Fibroblast of skin of abdomen (primary cell): ENCODE data around the gene YTHDF2.
A peak's percentile ranks its signal among the peaks of the same experiment; 100 is the strongest.

Experiments used
- DNase-seq: peaks from one replicate; pipeline ENCODE4 v3.0.0-alpha.2; 2013

Gene YTHDF2

DNA sequence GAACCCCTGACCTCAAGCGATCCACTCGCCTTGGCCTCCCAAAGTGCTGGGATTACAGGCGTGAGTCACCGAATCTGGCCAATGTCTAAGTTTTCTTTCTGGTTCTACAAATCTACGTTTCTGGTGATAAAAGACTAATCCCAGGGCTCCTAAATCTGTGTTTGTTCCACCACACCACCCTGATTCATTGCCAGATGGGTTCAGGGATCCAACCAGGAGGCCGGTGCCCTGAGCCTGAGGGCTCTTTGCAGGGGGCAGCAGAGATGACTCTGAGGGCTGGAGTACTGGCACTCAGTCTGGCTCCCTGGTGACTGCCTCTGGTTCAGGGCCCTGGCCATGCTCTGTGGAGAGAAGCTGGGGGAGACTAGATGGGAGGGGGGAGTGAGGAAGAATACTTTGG, 64.7 kb downstream of the YTHDF2 start:
- DNase-seq = no peak

DNA sequence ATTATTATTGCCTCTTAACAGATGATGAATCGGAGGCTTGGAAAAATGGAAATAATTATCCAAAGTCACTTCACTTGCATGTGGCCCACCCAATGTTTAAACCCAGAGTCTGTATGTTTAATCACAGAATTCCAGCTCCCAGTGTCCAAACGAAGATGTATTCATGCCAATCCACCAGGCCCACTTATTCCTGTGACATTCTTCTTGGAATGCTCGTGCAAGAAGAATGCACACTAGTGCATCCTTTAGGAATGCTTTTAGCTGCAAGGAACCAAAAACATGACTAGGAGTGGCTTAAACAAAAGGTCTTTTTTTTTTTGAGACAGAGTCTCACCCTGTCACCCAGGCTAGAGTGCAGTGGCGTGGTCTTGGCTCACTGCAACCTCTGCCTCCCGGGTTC, 66.3 kb downstream of the YTHDF2 start:
- DNase-seq = peak; percentile 43

DNA sequence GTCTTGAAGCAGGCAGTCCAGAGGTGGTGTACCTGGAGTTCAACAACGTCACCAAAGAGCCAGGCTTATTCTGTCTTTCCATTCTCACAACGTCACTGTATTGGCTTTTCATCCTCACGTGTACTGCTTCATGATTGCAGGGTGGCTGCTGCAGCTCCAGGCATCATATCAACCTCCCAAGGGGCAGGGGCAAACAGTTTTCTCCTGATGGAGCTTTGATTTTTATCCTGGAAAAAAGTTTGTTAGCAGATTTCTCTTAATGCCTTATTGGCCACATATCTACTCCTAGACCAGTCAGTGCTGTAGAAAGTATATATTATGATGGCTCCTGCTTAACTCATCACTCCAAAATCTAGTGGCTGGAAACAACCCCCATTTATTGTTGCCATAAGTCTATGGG, 66.9 kb downstream of the YTHDF2 start:
- DNase-seq = no peak

DNA sequence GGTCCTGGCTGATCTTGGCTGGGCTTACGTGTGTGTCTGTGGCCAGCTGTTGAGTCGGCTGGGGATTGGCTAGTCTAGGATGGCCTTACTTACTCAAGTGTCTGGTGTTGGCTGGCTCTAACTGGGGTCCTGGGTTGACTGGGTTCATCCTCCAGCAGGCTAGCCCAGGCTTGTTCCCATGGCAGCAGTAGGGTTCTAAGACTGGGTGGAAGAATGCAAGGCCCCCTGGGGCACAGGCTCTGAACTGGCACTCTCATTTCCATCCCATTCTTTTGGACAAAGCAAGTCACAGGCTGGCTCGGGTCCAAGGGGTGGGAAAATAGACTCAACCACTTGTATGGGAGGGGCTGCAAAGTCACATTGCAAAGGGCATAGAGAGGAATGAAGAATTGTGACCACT, 67.3 kb downstream of the YTHDF2 start:
- DNase-seq = no peak

DNA sequence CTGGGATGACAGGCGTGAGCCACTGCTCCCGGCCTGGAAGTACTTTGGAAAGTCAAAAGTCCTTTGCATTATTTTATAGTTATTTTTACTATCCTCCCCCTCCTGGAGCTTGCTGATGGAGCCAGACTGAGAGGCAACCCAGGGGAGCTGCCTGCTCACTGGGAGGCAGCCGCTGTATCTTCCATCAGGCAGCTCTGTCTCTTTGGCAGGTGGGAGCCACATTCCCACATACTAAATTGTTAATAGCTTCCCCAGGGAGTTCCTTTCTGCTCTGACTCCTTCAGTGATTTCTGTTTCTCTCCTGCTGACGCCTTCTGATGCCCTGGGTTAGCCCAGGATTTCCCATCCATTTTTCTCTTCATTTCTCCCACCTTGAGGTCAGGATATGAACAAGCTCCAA, 70.3 kb downstream of the YTHDF2 start:
- no peak for DNase-seq

DNA sequence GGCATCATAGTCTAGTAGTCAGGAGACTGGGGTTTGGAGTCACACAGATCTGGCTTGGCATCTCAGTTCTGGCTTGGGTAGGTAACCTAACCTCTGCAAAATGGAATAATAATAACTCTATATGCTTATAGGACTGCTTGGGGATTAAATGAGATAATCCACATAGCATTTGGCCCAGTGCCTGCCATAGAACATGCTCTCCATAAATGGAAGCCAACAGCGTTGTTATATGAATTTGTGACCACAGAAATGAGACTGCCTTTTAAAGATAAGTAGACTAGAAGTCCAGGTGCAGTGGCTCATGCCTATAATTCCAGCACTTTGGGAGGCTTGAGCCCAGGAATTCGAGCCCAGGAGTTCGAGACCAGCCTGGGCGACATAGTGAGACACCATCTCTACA, 71.2 kb downstream of the YTHDF2 start:
- DNase-seq = no peak

DNA sequence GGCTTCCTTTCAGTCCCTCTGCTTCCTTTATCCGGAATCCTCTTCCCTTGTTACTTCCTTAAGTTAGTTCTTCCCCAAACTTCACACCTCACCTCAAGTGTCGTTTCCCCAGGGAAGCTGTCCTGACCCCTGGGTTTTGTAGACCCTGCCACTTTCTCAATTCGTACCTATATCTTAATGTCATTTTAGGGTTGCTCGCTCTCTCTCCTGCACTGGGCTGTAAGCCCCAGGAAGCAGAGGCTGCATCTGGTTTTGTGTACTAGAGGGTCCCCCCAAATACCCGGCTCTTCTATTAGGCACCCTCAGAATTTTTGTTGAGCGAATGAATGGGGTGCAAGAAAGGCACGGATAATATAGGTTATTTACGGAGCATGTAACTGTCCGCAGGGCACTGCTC, 74.6 kb downstream of the YTHDF2 start:
- DNase-seq = no peak

DNA sequence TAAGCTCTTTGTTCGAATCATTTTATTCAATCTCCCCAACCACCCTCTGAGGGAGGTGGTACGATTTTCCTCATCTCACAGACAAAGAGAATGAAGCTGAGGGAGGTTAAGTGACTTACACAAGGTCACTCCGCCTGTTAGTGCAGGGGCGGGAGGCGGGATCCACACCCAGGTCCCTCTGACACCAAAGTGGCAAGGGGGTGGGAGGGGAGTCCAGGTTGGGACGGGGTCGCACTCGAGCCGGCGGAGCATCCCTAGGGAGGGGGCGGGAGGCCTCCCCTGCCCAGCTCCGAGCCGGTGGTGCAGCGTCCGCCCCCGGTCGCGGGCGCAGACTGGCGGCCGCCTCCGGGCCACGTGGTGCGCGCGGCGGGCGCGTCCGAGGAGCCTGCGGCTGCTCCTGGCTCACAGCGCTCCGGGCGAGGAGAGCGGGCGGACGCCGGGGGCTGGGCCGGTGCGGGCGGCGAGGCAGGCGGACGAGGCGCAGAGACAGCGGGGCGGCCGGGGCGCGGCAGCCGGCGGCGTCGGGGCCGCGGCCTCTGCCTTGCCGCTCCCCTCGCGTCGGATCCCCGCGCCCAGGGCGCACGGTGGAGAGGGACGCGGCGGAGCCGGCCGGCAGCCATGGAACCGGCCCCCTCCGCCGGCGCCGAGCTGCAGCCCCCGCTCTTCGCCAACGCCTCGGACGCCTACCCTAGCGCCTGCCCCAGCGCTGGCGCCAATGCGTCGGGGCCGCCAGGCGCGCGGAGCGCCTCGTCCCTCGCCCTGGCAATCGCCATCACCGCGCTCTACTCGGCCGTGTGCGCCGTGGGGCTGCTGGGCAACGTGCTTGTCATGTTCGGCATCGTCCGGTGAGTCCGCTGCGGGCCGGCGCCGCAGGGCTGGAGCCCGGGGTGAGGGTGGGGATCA, 75.3 kb downstream of the YTHDF2 start, which contains the start of gene OPRD1:
TSS of gene OPRD1 (plus strand) at position 405 of the 903 bp plus-strand sequence. CDS start at position 619, 214 bp downstream.
- no peak for DNase-seq

DNA sequence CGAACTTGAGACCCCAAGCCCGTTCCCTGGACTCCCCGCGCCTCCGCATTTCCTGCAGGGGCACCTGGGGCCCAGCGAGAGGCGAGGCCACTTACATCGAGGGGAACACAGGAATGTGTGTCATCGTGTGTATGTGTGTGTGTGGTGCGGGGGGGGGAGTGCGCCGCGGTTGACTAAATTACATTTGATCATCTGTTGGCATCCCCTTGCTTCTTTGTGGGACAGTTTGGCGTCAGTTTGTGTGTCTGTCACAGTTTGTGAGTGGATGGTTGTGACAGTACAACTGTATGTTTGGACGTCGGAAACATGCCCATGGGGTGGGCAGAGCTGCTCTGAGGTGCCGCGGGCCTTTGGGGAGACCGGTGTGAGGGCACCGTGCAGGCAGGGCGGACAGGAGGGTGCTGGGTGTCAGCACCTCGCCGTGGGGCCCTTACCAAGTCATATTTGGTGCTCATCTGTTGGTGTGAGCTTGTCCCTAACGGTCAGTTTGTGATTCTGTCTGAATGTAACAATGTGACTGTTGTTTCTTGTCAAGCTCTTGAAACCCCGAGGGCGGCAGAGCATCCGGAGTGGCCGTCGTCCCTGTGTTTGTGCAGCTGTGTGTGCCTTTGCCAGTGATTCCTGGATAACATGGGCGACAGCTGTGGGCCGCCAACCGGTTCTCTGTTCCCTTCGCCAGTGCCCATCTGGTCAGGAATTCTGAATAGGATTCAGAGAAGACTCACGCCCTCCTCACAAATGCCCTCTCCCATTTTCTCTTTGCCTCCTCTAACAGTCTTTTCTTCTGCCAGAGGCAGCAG, 76.1 kb downstream of the YTHDF2 start:
- no peak for DNase-seq

DNA sequence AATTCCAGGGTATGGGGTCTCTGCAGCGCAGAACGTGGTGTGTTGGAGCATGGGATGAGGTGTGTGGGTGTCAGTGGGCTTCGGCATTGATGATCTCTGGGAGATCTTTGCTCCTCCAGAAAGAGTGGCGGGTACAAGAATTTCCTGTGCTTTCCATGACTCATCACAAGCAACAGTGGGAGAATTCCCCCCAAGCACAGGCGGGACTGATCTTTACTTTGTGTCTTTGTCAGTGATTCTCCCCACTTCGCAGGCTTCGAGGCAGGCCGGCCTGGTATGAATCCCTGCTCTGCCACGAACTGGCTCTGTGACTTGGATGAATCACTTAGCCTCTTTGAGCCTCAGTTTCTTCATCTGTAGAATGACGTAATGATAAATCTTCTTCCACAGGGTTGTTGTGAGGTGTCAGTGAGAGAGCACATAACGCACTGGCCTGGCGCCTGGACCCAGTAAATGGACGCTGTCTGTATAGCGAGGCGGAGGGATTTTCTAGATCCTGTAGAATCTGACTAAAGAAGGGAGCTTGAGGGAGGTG, 77.3 kb downstream of the YTHDF2 start:
- DNase-seq = no peak

DNA sequence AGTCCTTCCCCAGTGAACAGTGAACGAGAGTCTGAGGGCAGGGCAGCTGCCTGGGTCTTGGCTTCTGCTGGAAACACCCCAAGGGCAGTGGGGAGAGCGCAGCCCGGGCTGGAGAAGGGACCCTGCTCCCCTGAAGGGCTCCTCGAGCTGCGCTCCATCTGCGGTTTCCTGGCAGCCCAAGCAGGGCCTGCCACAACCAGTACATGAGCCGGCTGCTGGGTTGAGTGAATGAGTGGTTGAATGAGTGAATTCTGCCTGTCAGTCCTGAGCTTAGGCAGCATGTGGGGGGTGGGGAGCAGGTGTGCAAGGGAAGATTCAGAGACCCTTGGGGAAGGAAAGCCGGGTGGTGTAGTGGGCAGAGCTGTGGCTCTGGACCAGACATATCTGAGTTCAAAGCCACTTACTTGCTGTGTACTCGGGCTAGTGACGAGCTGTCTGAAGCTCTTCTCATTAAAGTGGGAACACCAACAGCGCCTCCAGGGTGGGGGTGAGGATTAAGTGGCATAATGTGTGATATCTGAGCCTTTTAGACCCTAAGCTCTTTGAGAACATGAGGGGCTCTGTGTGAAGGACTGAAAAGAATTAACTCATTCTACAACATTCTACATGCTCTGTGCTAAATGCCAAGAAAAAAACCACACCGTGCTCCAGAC, 78.9 kb downstream of the YTHDF2 start:
- DNase-seq = no peak

DNA sequence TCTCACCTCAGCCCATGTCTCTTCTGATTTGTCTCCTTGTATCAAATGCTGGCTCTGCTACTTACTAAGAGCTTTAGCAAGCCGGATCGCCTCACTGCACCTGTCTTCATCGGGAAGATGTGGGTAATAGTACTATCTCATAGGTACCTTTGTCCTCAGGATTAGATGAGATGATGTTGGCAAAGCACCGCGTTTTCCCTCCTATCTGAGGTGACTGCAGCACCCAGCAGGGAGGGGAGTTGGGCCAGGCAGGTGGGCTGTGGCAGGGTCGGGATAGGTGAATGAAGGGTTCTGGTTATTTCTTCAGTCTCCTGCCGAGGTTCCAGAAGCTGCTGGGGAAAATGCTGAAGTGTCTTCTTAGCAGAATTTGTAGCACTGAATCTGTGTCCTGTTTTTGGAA, 80.4 kb downstream of the YTHDF2 start:
- no peak for DNase-seq

DNA sequence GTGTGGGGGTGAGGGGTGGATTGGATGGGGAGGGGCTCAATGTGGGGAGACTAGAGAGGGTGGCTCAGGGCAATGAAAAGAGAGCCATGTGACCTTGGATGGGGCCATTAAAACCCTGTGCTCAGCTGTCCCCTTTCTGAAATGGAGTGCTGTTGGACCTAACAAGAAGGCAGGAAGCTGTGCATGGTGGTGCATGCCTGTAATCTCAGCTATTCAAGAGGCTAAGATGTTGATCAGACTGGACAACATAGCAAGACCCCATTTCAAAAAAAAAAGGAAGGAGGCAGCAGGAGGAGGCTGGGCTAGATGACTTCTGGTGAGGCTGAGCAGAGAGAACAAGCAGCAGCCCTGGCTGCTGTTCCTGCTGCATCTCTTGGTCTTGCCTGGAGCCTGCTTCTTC, 82.3 kb downstream of the YTHDF2 start:
- no peak for DNase-seq
